GM18520 (cell line): ENCODE measurements around the gene COL1A1.

Experiments used
- ATAC-seq: cut with Tn5 transposase; IDR thresholded peaks from one replicate; pipeline ENCODE4 v1.9.1; 2021; ENCODE audit not compliant: unreplicated experiment

Gene COL1A1

DNA sequence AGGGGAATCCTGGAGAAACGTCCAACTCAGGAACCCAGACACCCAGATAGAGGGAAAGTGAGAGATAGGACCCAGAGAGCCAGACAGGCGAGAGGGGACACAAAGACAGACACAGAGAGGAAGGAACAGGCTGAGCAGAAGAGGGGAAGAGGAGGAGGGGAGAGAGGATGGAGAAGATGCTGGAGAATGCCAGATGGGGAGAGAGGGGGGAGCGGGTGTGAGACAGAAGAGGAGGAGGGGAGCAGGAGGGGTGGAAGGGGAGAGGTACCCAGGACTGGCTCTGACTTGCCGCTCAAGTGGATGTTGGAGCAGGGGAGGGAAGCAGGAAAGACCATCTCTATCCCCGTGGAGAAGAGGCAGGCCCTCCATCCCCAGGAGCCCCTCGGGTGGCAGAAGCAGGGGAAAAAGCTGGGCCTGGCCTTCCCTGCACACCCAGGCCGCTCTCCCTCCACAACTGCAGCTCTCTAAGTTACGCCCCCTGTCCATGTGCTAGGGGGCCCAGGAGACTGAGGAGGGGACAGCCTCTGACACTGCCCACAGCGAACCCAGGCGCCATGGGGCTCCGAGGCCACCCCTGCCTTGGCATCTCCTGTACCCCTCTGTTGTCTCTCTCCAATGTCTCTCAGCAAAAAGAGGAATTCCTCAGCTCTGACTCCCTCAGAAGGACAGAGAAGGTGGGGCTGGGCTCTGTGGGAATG, 55.8 kb downstream of the COL1A1 start:
- no peak for ATAC-seq

DNA sequence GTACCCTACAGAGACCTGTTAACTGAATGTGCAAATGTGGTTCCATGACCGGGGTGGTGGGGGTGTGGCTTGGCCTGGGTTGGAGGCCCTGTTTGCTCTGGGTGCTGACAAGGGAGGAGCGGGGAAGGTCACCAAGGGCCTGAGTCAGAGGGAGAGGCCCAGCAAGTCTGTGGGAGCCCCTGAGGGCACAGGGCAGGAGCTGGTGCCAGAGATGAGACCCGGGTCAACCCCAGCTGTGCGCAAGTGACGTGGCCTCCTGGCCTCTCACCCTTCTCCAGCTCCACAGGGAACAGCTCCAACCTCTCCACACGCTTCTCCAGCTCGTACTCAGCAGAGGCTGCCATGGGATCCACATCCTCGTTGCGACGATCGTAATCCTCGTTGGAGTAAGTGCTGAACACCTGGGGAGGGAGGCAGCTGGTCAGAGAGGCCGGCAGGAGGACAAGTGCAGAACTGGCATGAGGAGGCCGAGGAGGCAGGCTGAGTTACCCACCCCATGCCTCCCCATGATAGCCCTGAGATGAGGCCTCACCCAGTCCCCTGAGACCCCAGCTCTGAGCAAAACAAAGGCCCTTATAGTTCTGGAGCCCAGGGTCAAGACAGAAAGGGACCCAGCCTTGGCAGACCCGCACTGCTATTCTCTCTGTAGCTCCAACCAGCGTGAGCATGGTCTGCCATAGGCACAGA, 56.4 kb downstream of the COL1A1 start:
- no peak for ATAC-seq

DNA sequence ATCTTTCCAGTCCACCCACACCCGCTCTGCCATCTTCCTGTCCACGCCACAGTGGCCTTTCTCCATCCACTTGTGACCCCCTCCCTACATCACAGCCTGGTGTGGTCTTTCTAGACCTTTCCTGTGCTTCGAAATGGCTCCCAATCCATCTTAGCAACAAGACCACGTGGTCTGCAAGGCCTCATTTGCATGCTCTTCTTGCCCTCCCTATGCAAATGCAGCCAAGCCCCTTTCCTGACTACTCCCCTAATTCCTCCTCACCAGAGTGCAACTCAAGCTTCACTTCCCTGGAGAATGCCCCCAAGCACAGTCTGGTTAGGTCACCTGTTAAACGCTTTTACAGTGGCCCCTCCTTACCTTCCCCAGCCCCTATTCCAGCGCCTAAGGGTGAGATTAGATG, 57.1 kb downstream of the COL1A1 start:
- ATAC-seq, result no peak

DNA sequence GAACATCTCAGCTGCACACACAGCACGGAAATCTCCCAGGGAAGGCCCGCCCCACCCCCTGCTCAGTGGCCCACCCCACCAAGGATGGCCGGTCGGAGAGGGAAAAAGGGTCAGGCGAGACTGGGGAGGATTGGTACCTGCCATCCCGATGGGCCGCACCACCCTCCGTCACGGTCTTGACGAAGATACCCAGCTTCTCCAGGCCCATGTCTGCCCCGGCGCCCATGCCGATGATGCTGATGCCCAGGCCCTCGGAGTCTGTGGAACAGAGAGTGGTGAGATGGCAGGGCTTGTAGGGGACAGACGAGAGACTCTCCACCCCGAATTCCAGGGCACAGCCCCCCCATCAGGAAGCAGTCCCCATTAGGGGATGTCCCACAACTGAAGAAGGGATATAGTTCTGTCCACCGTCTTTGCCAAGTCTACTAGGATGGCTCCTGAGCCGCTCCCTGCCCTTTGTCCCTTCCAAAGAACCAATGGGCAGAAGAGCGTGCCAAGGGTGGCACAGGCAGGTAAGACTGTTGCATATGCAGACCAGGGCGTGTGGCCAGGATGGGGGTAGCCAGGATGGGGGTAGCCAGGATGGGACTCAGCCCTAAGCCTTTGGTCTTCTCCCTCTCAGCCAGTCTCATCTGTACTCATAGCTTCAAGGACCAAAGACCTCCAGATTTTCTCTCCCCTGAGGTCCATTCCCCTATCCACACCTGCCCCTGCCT, 57.8 kb downstream of the COL1A1 start:
- ATAC-seq, result no peak

DNA sequence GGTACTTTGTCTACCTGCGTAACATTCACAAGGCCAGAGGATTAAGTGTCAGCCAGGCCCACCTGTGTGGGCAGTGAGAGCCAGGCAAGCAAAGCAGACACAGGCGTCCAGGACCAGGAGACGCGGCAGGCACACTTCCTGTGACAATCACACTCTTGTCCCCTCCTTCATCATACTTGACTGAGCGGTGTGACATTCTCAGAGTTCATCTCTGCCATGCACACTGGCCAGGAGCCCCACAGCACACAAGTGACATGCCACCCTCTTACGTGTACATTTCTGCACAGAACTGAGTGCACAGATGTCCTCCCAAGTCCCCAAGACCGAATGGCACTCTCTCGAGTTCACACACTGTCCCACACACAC, 59.7 kb downstream of the COL1A1 start:
- ATAC-seq, result no peak

GRCh38 chr17:50141026-50141744, 60.2 kb downstream of the COL1A1 start:
- no peak for ATAC-seq

- ATAC-seq, result no peak
Measured at GRCh38 chr17:50139950-50140885, 61.2 kb downstream of the COL1A1 start.

- no peak for ATAC-seq
Measured at GRCh38 chr17:50139185-50139783, 62.1 kb downstream of the COL1A1 start.

GRCh38 chr17:50137042-50137441, 64.4 kb downstream of the COL1A1 start:
- no peak for ATAC-seq

GRCh38 chr17:50136096-50136687, 65.2 kb downstream of the COL1A1 start:
- ATAC-seq, result no peak

DNA sequence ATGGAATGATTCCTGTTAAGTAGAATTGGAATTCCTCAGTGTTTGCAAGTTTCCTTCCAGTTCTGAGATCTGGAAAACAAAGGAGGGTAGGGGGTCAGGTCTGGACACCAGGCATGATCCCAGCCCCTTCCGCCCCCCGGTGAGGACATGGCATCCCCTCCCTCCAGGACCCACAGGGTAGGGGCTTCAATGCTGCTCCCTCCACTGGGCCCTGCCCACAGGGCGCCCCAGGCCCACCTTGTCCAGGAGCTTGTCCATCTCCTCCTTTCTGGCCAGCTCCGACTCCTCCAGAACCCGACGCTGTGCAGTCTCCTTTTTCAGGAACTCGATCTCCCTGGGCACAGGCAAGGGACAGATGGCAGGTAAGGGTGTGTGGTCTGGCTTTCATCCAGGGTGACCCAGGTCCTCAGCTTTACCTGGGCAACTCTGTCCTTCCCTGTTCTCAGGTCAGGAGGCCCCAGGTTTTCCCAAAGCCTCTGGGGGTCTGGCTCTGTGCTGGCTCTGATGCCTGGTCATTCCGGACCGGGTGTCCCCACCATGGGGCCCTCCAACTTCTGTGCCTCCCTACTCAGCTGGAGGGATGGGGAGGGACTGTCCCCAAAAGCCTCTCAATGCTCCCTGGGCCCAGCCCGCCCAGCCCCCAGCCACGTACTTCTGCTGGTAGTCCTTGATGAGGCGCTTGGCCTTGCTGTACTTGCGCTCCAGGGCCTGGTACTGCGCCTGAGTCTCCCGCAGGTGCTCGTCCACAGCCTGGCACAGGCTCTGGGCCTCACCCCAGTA, 65.9 kb downstream of the COL1A1 start:
- ATAC-seq, result no peak

DNA sequence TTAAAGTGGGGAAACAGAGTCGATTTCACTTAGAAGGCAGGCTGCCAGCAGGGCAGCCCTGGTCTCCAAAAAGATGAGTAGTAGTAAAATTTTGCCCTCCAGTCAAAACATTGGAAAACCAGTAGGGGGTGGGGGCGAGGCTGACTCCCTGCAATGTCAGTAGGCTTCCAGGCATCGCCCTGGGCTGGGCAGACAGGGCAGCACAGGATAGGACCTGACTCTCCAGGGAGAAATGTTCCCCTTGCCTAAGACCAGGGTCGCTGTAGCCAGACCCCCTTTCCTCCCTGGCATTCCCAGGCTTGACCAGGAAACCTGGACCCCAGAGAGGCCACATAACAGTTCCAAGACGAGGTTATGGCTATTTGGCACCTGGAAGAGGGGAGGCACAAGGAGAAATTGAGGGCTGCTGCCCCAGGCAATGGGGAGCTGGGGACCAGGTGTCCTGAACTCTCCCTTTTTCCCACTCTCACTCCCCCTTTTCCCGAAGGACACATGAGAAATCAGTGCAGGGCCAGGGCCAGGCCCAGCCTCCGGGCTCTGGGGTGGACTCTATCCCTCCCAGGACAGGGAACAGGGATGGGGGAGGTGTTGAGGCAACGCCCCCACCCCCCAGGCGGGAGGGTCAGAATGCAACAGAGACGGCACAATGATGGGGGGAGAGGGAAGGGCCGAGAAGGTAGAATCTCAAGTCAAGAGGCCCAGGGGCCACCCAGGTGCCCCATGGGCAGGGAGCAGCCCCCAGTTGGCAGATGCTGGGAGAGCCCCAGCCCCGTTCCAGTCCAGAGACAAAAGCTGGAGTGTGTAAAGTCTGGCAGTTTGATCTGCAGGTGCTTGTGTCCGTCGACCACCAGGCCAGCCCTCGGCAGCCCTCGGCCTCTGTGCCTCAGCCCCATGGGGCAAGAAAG, 67.0 kb downstream of the COL1A1 start:
- no peak for ATAC-seq

- no peak for ATAC-seq
Measured at GRCh38 chr17:50133769-50134099, 67.7 kb downstream of the COL1A1 start.
